ENCODE data around the gene SERPINF2. TPM values are rescaled to one million over a fixed set of nuclear protein-coding genes. Genes with fewer than 3 reads are reported as not detected.
"Not testable (repeated sequence)": the region's sequence is repeated elsewhere in the genome, so short reads cannot be mapped to it uniquely, and the experiment has no call there.

SERPINF2 gene
- total RNA-seq, 1 donor from 2014 or later, result under 0.01 TPM

- no peak for DNase-seq (ENCODE audit: low read depth in 2 of 2)
Observed at GRCh38 chr17:1735418-1735817, 7.3 kb upstream of the SERPINF2 start.

DNA sequence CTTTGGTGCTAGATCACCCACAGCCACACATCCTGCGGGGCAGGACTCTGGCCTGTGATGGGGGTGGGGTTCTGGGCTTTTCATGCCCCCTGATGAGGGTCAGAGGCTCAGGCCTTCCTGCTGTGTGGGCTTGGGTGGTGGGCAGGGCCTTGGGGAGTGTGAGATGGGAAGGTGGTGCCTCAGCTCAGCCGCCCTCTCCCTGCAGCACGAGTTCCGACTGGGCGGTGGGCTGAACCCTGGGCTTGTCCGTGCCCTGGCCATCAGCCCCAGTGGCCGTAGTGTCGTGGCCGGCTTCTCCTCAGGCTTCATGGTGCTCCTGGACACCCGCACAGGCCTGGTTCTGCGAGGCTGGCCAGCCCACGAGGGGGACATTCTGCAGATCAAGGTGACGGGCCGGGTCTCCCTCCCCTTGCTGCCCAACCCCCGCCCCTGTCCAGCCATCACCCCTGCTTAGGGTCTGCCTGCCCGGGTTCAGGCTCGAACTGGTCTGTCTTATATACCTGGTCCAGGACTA is 6.8 kb upstream of the SERPINF2 start:
- DNase-seq (ENCODE audit: low read depth in 2 of 2), result no peak

- DNase-seq (ENCODE audit: low read depth in 2 of 2), result peak in 1 of 2 donors; percentile 52
Observed at GRCh38 chr17:1736348-1737281, 6.1 kb upstream of the SERPINF2 start.

DNA sequence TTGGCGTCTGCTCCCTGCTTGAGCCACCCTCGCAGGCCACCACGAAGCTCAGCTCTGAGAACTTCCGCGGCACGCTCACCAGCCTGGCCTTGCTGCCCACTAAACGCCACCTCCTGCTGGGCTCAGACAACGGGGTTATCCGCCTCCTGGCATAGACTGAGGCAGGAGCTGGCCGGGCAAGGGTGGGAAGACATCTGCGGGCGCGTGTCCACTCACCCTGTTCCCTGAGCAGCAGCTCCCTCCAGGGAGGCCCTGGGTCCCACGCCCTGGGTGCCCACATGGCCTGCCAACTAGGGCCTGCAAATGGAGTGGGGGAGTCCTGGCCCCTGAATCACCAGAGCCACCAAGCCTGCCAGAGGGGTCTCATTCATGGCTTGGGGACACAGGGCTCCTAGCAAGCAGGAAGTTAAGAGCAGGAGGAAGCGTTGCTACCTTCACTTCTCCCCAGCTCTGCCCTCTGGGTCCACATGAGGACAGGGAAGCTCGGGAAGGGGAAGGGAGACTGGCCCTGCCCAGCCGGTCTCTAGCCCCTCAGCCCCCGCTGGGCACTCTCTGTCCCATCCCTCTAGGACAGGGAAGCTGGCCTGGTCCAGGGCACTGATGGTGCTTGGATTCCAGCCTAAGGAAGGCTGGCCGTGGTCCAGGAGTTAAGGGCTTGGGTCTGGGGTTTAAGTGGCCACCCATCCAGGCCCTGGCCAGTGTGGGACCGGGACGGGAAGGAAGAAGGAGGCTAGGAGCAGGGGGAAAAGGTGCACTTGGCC is 5.0 kb upstream of the SERPINF2 start:
- no peak for DNase-seq (ENCODE audit: low read depth in 2 of 2)

- DNase-seq (ENCODE audit: low read depth in 2 of 2), result not testable (repeated sequence)
Observed at GRCh38 chr17:1741899-1742298, 772 bp upstream of the SERPINF2 start.

GRCh38 chr17:1743088-1743439 is 393 bp downstream of the SERPINF2 start:
- no peak for DNase-seq (ENCODE audit: low read depth in 2 of 2)

GRCh38 chr17:1744551-1745512 is 2.2 kb downstream of the SERPINF2 start:
- no peak for DNase-seq (ENCODE audit: low read depth in 2 of 2)

- no peak for DNase-seq (ENCODE audit: low read depth in 2 of 2)
Observed at GRCh38 chr17:1745513-1746020, 2.9 kb downstream of the SERPINF2 start.

DNA sequence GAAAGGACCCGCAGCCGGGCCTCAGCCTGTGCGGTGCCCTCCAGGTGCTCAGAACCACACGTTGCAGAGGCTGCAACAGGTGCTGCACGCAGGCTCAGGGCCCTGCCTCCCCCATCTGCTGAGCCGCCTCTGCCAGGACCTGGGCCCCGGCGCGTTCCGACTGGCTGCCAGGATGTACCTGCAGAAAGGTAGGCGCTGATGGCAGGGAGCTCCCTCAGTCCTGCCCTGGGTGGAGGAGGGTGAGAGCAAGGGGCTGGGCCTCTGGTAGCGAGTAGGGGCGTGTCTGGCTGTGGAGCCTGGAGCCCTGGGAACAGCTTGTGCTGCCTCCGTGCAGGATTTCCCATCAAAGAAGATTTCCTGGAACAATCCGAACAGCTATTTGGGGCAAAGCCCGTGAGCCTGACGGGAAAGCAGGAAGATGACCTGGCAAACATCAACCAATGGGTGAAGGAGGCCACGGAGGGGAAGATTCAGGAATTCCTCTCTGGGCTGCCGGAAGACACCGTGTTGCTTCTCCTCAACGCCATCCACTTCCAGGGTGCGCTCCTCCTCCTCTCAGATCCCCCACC is 4.4 kb downstream of the SERPINF2 start:
- peak in 1 of 2 donors; percentile 54 for DNase-seq (ENCODE audit: low read depth in 2 of 2)

DNA sequence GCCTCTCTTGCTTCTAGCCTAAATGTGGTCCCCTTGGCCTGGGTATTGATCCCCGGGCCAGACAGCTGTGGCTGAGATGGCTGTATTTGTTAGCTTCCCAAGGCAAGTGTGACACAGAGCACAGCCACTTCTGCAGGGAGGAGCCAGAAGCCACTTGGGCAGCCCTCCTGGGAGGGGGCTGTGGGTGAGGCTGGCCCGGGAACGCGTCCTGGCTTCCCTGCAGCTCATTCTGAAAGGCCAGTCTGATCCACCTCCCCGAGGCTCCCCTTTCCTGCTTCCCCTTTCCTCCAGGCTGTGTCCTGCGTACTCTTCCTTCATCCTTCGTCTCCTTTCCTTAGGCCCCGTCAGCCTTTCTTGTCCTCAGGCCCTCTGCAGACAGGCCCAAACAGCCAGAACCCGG is 8.0 kb downstream of the SERPINF2 start:
- DNase-seq (ENCODE audit: low read depth in 2 of 2), result no peak

GRCh38 chr17:1752425-1753262 is 10.0 kb downstream of the SERPINF2 start:
- DNase-seq (ENCODE audit: low read depth in 2 of 2), result peak in 1 of 2 donors; percentile 34

DNA sequence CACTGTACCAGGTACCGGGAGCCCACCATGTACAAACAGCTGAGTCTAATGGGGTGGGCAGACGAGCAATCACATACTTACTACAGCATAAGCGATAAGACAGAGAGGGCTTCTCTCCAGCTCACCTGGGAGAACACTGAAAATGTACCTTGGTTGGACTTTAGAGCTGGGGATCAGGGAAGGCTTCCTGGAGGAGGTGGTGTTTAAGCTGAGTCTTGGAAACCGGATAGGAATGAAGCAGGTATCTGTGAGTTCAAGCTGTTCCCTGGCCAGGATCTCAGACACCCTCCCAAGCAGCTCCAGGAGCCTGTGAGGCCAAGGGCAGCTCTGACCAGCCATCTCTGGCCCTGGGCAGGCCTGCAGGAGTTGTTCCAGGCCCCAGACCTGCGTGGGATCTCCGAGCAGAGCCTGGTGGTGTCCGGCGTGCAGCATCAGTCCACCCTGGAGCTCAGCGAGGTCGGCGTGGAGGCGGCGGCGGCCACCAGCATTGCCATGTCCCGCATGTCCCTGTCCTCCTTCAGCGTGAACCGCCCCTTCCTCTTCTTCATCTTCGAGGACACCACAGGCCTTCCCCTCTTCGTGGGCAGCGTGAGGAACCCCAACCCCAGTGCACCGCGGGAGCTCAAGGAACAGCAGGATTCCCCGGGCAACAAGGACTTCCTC is 11.2 kb downstream of the SERPINF2 start:
- no peak for DNase-seq (ENCODE audit: low read depth in 2 of 2)

DNA sequence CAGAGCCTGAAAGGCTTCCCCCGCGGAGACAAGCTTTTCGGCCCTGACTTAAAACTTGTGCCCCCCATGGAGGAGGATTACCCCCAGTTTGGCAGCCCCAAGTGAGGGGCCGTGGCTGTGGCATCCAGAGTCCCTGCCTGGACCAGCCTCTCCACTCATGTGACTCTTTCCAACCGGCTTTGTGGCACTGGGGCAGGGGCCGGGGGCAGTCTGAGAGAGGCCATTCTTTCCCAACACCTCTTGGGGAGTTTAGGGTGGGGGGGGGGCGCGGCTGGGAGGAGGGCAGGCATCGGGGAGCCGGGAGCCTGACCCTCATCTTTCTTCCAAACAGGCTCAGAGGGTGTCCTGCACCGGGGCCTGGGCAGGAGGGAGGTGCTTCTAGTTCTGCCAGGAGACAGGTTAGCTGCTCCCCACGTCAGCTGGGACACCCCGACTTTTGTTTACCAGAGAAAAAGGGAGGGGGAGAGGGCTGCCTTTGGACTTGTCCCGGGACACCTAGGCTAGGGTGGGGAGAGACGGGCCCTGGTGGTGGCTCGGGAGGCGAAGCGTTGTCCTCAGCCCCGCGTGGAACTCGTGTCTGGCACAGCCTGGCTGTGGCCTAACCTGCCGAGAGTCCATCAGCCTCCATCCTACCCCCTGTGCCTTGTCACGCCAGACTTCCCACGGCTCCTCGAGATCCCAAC is 11.9 kb downstream of the SERPINF2 start:
- DNase-seq (ENCODE audit: low read depth in 2 of 2), result no peak

GRCh38 chr17:1755252-1755826 is 12.7 kb downstream of the SERPINF2 start:
- no peak for DNase-seq (ENCODE audit: low read depth in 2 of 2)

DNA sequence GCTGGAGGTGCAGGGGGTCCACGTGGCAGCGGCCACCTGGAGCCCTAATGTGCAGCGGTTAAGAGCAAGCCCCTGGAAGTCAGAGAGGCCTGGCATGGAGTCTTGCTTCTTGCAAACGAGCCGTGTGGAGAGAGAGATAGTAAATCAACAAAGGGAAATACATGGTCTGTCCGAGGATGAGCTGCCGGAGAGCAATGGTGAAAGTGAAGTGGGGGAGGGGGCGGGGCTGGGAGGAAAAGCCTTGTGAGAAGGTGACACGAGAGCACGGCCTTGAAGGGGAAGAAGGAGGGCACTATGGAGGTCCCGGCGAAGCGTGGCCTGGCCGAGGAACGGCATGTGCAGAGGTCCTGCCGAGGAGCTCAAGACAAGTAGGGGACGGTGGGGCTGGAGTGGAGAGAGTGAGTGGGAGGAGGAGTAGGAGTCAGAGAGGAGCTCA is 13.2 kb downstream of the SERPINF2 start:
- DNase-seq (ENCODE audit: low read depth in 2 of 2), result no peak

GRCh38 chr17:1758807-1759206 is 16.1 kb downstream of the SERPINF2 start:
- no peak for DNase-seq (ENCODE audit: low read depth in 2 of 2)

DNA sequence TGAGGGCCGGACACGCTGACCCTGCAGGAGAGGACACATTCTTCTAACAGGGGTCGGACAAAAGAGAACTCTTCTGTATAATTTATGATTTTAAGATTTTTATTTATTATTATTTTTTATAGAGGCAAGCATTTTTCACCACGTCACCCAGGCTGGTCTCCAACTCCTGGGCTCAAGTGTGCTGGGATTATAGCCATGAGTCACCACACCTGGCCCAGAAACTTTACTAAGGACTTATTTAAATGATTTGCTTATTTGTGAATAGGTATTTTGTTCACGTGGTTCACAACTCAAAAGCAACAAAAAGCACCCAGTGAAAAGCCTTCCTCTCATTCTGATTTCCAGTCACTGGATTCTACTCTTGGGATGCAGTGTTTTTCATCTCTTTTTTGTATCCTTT is 16.9 kb downstream of the SERPINF2 start:
- DNase-seq (ENCODE audit: low read depth in 2 of 2), result no peak

GRCh38 chr17:1762233-1762900 is 19.7 kb downstream of the SERPINF2 start:
- no peak for DNase-seq (ENCODE audit: low read depth in 2 of 2)
